A549 (cell line): ENCODE data around the gene LYL1. TPM values are rescaled to one million over a fixed set of nuclear protein-coding genes. Genes with fewer than 3 reads are reported as not detected.
A peak's percentile ranks its signal among the peaks of the same experiment; 100 is the strongest.

Source experiments
- ATAC-seq, 2 experiments: fragments of 200-7000 bp in 1 of 2; fragments of >200 bp in 1 of 2; cut with Nextera tagmentation in 1 of 2; cut with Tn5 transposase in 1 of 2; 3 replicates each; pipeline versions ENCODE4 v1.8.0 to v1.9.1; 2018 to 2020; ENCODE audit warnings: mild to moderate bottlenecking in 1 of 2, moderate library complexity in 1 of 2
- CTCF ChIA-PET: fragments of 300-600 bp; sonication (Branson Sonifier 250); formaldehyde crosslinking; extraction: SDS; loops from one replicate; lab custom pipeline; 2021; ENCODE audit warnings: antibody characterized with exemption, inconsistent platforms; lab: Yijun Ruan, JAX
- POLR2A ChIA-PET: fragments of 350-600 bp; formaldehyde crosslinking; extraction: SDS; loops from one replicate; lab custom pipeline; 2021; ENCODE audit warnings: antibody characterized with exemption, inconsistent platforms; lab: Yijun Ruan, JAX
- DNase-seq, 2 experiments: peaks; one replicate each; pipeline versions ENCODE4 v3.0.0 to v3.0.0-alpha.2; 2011 to 2016; ENCODE audit warnings: low read depth in 1 of 2, low spot score in 1 of 2
- FAIRE-seq: peaks from 2 replicates; lab custom pipeline; 2011; peaks lifted over from hg19 to GRCh38; lab: Jason Lieb, UNC
- H3K27ac ChIP-seq, 2 experiments: fragments of >200 bp; sonication (Bioruptor Twin); formaldehyde crosslinking; 3 replicates each; pipeline ENCODE4 v1.5.1; 2016 to 2017
- H3K4me1 ChIP-seq: fragments of >200 bp; sonication (Bioruptor Twin); formaldehyde crosslinking; 3 replicates; pipeline ENCODE4 v1.6.1; 2016
- H3K4me2 ChIP-seq: fragments of >200 bp; sonication (Bioruptor Twin); formaldehyde crosslinking; 3 replicates; pipeline ENCODE4 v1.6.1; 2016
- H3K4me3 ChIP-seq: fragments of >200 bp; sonication (Bioruptor Twin); formaldehyde crosslinking; 3 replicates; pipeline ENCODE4 v1.5.1; 2016
- H3K9me3 ChIP-seq: fragments of >200 bp; sonication (Bioruptor Twin); formaldehyde crosslinking; 3 replicates; pipeline ENCODE4 v1.6.1; 2016
- CBX2 ChIP-seq: fragments of 200-600 bp; sonication (generic); IDR thresholded peaks from 2 replicates; pipeline ENCODE4 v1.6.1; 2016; ENCODE audit warnings: low read depth, mild to moderate bottlenecking, borderline replicate concordance
- CHD2 ChIP-seq: fragments of 150-350 bp; IDR thresholded peaks from 2 replicates; pipeline ENCODE4 v1.6.1; 2014; ENCODE audit warnings: low read length; ENCODE audit not compliant: partially characterized antibody
- EHF ChIP-seq: fragments of 250-450 bp; sonication (Bioruptor Pico); IDR thresholded peaks from 2 replicates; pipeline ENCODE4 v1.5.0; 2020; ENCODE audit warnings: mild to moderate bottlenecking
- EHMT2 ChIP-seq: fragments of 200-600 bp; sonication (generic); IDR thresholded peaks from 2 replicates; pipeline ENCODE4 v1.6.1; 2016; ENCODE audit warnings: antibody characterized with exemption, low read depth, mild to moderate bottlenecking, moderate library complexity
- FOXS1 ChIP-seq: fragments of 250-450 bp; sonication (Bioruptor Pico); IDR thresholded peaks from 2 replicates; pipeline ENCODE4 v1.5.0; 2020; ENCODE audit warnings: mild to moderate bottlenecking, moderate library complexity
- GATA3 ChIP-seq: IDR thresholded peaks from 2 replicates; pipeline ENCODE4 v1.6.1; 2012; ENCODE audit warnings: borderline replicate concordance
- HDAC2 ChIP-seq: fragments of 200-600 bp; sonication (generic); IDR thresholded peaks from 2 replicates; pipeline ENCODE4 v1.6.1; 2016
- HEYL ChIP-seq: fragments of 250-450 bp; sonication (Bioruptor Pico); IDR thresholded peaks from 2 replicates; pipeline ENCODE4 v1.8.0; 2021; ENCODE audit warnings: mild to moderate bottlenecking, moderate library complexity
- HOXA7 ChIP-seq: fragments of 250-450 bp; sonication (Bioruptor Pico); IDR thresholded peaks from 2 replicates; pipeline ENCODE4 v1.5.0; 2020; ENCODE audit warnings: mild to moderate bottlenecking, moderate library complexity
- HOXB13 ChIP-seq: fragments of 250-450 bp; sonication (Bioruptor Pico); IDR thresholded peaks from 2 replicates; pipeline ENCODE4 v1.5.0; 2020; ENCODE audit warnings: low read depth, mild to moderate bottlenecking, moderate library complexity
- JUN ChIP-seq, 2 experiments: fragments of >200 bp; sonication (Bioruptor Twin); formaldehyde crosslinking; IDR thresholded peaks; 2 replicates in 1 of 2; 3 replicates in 1 of 2; pipeline ENCODE4 v1.6.1; 2016 to 2017
- JUNB ChIP-seq: fragments of >200 bp; sonication (Bioruptor Twin); formaldehyde crosslinking; IDR thresholded peaks from 2 replicates; pipeline ENCODE4 v1.6.1; 2016
- KDM5A ChIP-seq: fragments of 200-600 bp; sonication (generic); IDR thresholded peaks from 2 replicates; pipeline ENCODE4 v1.6.1; 2016; ENCODE audit warnings: antibody characterized with exemption, mild to moderate bottlenecking
- MYC ChIP-seq: IDR thresholded peaks from 2 replicates; pipeline ENCODE4 v1.6.1; 2012; ENCODE audit warnings: mild to moderate bottlenecking, inconsistent platforms, low read length, improper control_type of control experiment, borderline replicate concordance
- NPAS2 ChIP-seq: fragments of 250-450 bp; sonication (Bioruptor Pico); IDR thresholded peaks from 2 replicates; pipeline ENCODE4 v1.8.0; 2022; ENCODE audit warnings: mild to moderate bottlenecking, moderate library complexity, borderline replicate concordance
- NR3C1 ChIP-seq: fragments of >200 bp; sonication (Bioruptor Twin); formaldehyde crosslinking; IDR thresholded peaks from 3 replicates; pipeline ENCODE4 v1.6.1; 2017
- PHF8 ChIP-seq: fragments of 200-600 bp; sonication (generic); IDR thresholded peaks from 2 replicates; pipeline ENCODE4 v1.6.1; 2016; ENCODE audit warnings: low read depth, mild to moderate bottlenecking, antibody characterized with exemption, moderate library complexity, borderline replicate concordance
- POLR2AphosphoS2 ChIP-seq: conservative IDR thresholded peaks from 2 replicates; pipeline ENCODE4 v1.6.1; 2012; ENCODE audit warnings: low read length, improper control_type of control experiment, inconsistent platforms
- RNF2 ChIP-seq: fragments of 200-600 bp; sonication (generic); IDR thresholded peaks from 2 replicates; pipeline ENCODE4 v1.6.1; 2016; ENCODE audit warnings: low read depth, mild to moderate bottlenecking, antibody characterized with exemption, moderate library complexity, borderline replicate concordance
- ZFP36 ChIP-seq: fragments of 450-650 bp; IDR thresholded peaks from 2 replicates; pipeline ENCODE4 v1.6.1; 2014; ENCODE audit warnings: borderline replicate concordance; ENCODE audit not compliant: partially characterized antibody
- ZNF302 ChIP-seq: fragments of 250-450 bp; sonication (Bioruptor Pico); IDR thresholded peaks from 2 replicates; pipeline ENCODE4 v1.9.0; 2021; ENCODE audit warnings: inconsistent platforms, mild to moderate bottlenecking, moderate library complexity
- ZSCAN20 ChIP-seq: fragments of 250-450 bp; sonication (Bioruptor Pico); IDR thresholded peaks from 2 replicates; pipeline ENCODE4 v1.8.0; 2022; ENCODE audit warnings: mild to moderate bottlenecking, moderate library complexity
- WGBS: methylation state at CpG from one replicate; pipeline ENCODE4 v1.1.6; 2017; ENCODE audit errors: missing lambda C conversion rate; 5-methylcytosine and 5-hydroxymethylcytosine counted together
- polyA plus RNA-seq, 4 experiments: library from polyadenylated mRNA; depleted of rRNA in 3 of 4; stranded (reverse); fragments of >200 nt; fragmentation: RNase III in 1 of 4; extraction: RNeasy Plus Mini Kit Qiagen cat#74134 plus additional on column Dnase treatment in 1 of 4; gene quantifications; 2 replicates in 3 of 4; 3 replicates in 1 of 4; pipeline ENCODE4 v1.2.3, GENCODE V29; 2011 to 2017
- TF ChIP-seq, protein P1 (sequence below): IDR thresholded peaks from 2 replicates; pipeline ENCODE4 v1.6.1; 2012; ENCODE audit warnings: low read depth, borderline replicate concordance

LYL1 gene
- polyA plus RNA-seq, 2 of the 4 experiments (the other 2 are of a cell fraction), result 0.26 to 0.39 TPM

DNA sequence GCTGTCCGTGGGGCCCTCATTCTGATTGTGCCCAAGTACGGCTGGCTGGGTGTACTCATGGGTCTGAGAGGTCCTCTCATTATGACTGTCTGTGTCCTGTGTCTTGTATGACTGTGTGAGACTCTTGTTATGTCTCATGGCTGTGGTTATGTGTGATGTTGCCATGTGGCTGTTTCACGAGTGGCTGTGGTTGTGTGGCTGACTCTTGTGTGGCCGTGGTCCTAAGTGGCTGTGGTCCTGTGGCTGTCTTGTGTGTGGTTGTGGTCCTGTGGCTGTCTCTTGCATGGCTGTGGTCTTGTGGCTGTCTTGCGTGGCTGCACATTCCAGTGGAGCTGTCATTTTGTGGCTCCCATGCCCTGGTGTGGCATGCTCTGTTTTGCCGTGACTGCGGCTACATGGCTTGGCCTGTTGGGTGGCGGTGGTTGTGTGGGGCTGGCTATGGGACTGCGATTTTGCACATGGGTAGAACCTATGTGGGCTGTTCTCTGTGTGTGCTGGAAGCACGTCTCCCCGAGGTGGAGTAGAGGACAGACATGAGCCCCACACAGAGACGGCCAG is 2.5 kb downstream of the LYL1 start:
- H3K27ac ChIP-seq, result no peak overlapping the region
- H3K9me3 ChIP-seq, result no peaks in the 10 kb centered on the region
- no peak for TF ChIP-seq ZNF302
- TF ChIP-seq, protein P1, sequence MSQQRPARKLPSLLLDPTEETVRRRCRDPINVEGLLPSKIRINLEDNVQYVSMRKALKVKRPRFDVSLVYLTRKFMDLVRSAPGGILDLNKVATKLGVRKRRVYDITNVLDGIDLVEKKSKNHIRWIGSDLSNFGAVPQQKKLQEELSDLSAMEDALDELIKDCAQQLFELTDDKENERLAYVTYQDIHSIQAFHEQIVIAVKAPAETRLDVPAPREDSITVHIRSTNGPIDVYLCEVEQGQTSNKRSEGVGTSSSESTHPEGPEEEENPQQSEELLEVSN, result no peak
- TF ChIP-seq POLR2AphosphoS2, result no peak
- TF ChIP-seq NR3C1, result no peak
- TF ChIP-seq NPAS2 (CRISPR knock-in tag), result no peak
- TF ChIP-seq HOXA7 (CRISPR knock-in tag), result no peak
- TF ChIP-seq JUNB, result no peak
- no peak for TF ChIP-seq ZFP36
- no peak for TF ChIP-seq HDAC2
- TF ChIP-seq RNF2, result no peak
- ChIA-PET CTCF (interaction anchor here (1.3 to 3.3 kb wide), 4 partner anchors 14 to 163 kb away, joined by 3 to 15 read pairs (median 4); no protein-coding TSS in a partner anchor), POLR2A (no interaction called here)
- FAIRE-seq, result no peak
- no peak overlapping the region for H3K4me2 ChIP-seq
- H3K4me1 ChIP-seq, result peaks cover 14% of the 10 kb centered on the region; the same call in 2 of the 3 replicates
- WGBS, result 75% methylated on average over 5 of the region's 12 CpGs
- no peak overlapping the region for H3K4me3 ChIP-seq
- DNase-seq, result peak in 1 of 2 experiments; percentile 19
- no peak for ATAC-seq

DNA sequence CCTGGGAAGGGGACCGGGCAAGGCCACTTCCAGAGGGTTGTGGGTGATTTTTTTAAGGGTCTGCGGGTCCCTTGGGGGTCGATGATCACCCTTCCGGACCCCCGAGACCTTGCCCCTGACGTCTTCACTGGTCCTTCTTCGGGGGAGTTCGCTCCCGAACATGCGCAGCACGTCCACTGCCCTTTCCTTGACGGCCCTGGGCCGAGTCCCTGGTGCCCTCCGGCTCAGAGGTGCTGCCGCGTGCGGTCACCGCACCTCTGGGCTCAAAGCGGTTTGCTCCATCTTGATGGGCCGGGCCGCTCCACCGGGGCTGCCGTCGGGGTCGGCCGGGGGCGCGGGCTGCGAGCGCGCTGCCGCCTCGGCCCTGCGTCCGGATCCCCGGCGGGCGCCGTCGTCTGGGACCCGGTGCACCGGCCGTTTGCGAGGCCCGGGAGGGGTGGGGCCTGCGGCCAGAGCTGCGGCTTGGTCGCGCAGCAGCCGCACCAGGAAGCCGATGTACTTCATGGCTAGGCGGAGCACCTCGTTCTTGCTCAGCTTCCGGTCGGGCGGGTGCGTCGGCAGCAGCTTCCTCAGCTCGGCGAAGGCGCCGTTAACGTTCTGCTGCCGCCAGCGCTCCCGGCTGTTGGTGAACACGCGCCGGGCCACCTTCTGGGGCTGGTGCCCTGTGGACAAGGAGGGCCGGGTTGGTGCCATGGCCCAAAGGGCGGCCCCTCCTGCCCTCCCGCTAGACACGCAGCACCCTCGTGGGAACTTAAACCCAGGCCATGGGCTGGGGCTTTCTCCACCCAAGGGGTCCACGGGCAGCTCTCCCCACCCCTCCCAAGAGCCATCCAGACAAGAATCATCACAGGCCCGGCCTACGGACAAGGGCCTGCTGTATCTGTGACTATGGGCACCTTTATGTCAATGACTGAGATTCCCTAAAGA is 3.3 kb downstream of the LYL1 start:
- Histone ChIP-seq H3K4me3 (no peak overlapping the region), H3K27ac (no peak overlapping the region), H3K9me3 (no peaks in the 10 kb centered on the region), H3K4me2 (no peak overlapping the region), H3K4me1 (peaks cover 22% of the 10 kb centered on the region)
- ATAC-seq (no peak), DNase-seq (no peak), FAIRE-seq (no peak)
- 92% methylated on average over 24 of the region's 77 CpGs for WGBS
- POLR2A ChIA-PET, result no interaction called here
- TF ChIP-seq HOXA7 (CRISPR knock-in tag) (no peak), CHD2 (no peak), ZSCAN20 (CRISPR knock-in tag) (no peak), HEYL (CRISPR knock-in tag) (no peak), HOXB13 (no peak), EHMT2 (no peak), GATA3 (no peak), ZFP36 (no peak), FOXS1 (CRISPR knock-in tag) (no peak), NPAS2 (CRISPR knock-in tag) (no peak), MYC (no peak), KDM5A (no peak), JUN (IDR thresholded peaks at IDR 0.05) (no peak), CBX2 (no peak), POLR2AphosphoS2 (no peak), RNF2 (no peak), NR3C1 (no peak), EHF (CRISPR knock-in tag) (no peak), PHF8 (no peak)
- CTCF ChIA-PET, result interaction anchor here (1.3 to 3.3 kb wide), 2 partner anchors 38 to 121 kb away, joined by 4 to 15 read pairs; no protein-coding TSS in a partner anchor
